ENCODE measurements around the gene TPSG1.

GRCh38 chr16:1218930-1219611 is 6.0 kb downstream of the TPSG1 start:
- TF ChIP-seq CTCF (IDR thresholded peaks at IDR 0.05) (no peak), POLR2A (IDR thresholded peaks at IDR 0.05) (no peak), POLR2AphosphoS5 (IDR thresholded peaks at IDR 0.05) (no peak)
